ENCODE data around the gene NTHL1. TPM values are rescaled to one million over a fixed set of nuclear protein-coding genes. Genes with fewer than 3 reads are reported as not detected.

Gene NTHL1
- total RNA-seq, 1 donor from 2014 or later = 25.6 TPM

DNA sequence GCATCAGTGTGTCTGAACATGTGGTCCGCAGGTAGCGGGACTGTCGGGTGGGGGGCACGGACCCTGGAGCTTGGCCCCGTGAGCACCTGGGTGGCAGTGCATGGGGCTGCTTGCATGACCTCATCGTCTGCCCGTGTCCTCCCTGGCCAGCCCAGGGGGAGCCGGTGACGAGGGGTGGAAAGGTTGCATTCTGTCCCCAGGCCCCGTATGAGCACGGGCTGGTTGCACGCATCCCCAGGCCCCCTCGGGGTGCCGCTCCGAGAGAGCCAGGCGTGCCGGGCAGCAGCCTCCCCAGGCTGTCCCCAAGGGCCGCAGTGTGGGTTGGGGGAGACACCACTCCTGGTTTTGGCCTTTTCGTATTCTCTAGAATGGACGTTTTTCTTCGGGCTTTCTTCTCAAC lies 30.1 kb upstream of the NTHL1 start:
- Mint-ChIP-seq H3K4me1 (ENCODE audit: unreplicated experiment) (peaks cover 3% of the 10 kb centered on the region), H3K4me3 (ENCODE audit: unreplicated experiment) (no peak overlapping the region), H3K27me3 (ENCODE audit: unreplicated experiment) (peaks cover 3% of the 10 kb centered on the region), H3K36me3 (ENCODE audit: low read depth, unreplicated experiment) (peaks cover 27% of the 10 kb centered on the region), H3K27ac (ENCODE audit: unreplicated experiment) (no peak overlapping the region), H3K9me3 (ENCODE audit: unreplicated experiment) (no peaks in the 10 kb centered on the region)
- TF ChIP-seq, protein P1, sequence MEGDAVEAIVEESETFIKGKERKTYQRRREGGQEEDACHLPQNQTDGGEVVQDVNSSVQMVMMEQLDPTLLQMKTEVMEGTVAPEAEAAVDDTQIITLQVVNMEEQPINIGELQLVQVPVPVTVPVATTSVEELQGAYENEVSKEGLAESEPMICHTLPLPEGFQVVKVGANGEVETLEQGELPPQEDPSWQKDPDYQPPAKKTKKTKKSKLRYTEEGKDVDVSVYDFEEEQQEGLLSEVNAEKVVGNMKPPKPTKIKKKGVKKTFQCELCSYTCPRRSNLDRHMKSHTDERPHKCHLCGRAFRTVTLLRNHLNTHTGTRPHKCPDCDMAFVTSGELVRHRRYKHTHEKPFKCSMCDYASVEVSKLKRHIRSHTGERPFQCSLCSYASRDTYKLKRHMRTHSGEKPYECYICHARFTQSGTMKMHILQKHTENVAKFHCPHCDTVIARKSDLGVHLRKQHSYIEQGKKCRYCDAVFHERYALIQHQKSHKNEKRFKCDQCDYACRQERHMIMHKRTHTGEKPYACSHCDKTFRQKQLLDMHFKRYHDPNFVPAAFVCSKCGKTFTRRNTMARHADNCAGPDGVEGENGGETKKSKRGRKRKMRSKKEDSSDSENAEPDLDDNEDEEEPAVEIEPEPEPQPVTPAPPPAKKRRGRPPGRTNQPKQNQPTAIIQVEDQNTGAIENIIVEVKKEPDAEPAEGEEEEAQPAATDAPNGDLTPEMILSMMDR (IDR thresholded peaks at IDR 0.05; ENCODE audit: unreplicated experiment) = no peak
- DNase-seq (ENCODE audit: low spot score) = no peak

DNA sequence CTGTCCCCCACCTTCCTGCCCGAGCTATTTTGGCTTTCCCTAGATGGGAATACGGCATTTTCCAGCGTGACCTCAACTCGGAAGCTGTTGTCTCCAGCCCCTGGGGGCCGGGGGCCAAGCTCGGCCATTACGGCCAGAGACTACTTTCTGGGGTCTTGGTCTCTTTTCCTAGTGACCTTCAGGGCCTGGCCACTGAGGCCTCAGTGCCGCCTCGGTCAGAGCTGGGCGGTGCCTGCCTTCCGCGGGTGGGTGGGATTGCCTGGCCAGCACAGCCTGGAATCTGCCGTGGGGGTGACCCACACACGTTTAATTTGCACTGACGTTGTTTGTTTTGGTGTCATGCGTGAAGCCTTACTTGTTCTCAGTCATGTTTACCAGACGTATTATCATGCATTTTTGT lies 29.4 kb upstream of the NTHL1 start:
- Mint-ChIP-seq H3K9me3 (ENCODE audit: unreplicated experiment) (no peaks in the 10 kb centered on the region), H3K27ac (ENCODE audit: unreplicated experiment) (no peak overlapping the region), H3K4me3 (ENCODE audit: unreplicated experiment) (peak overlapping the region; percentile 47), H3K4me1 (ENCODE audit: unreplicated experiment) (no peaks in the 10 kb centered on the region), H3K36me3 (ENCODE audit: low read depth, unreplicated experiment) (peaks cover 22% of the 10 kb centered on the region), H3K27me3 (ENCODE audit: unreplicated experiment) (peaks cover 3% of the 10 kb centered on the region)
- no peak for DNase-seq (ENCODE audit: low spot score)
- TF ChIP-seq, protein P1 (IDR thresholded peaks at IDR 0.05; ENCODE audit: unreplicated experiment) = no peak

DNA sequence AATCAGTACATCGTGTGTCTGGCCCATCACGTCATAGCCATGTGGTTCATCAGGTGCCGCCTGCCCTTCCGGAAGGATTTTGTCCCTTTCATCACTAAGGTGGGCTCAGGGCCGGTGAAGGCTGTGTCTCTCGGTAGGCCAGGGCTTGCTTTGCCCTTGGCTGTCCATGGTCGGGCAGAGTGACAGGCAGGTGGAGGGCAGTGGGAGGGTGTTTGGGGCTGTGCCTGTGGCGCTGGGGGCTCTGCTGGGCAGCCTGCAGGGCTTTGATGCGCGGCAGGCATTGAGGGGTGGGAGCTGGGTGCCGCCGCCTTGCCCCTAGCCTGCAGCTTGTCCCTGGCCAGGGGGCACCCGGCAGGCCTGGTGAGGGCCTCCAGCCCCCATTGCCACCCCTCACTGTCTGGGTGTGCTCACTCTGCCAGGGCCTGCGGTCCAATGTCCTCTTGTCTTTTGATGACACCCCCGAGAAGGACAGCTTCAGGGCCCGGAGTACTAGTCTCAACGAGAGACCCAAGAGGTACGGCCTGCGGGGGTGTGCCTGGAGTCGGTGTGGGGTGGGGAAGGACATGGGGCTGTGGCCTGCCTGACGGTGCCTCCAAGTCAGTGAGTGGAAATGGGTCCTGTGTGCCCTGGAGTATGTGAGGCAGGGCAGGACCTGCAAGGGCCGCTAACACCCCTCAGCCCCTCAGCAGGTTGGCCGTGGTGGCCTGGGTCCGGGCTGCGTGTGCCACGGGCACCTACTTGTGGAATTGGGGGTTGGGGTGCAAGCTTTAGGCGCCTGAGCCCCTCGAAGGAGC lies 28.6 kb upstream of the NTHL1 start:
- Mint-ChIP-seq H3K4me1 (ENCODE audit: unreplicated experiment) (no peaks in the 10 kb centered on the region), H3K4me3 (ENCODE audit: unreplicated experiment) (no peak overlapping the region), H3K9me3 (ENCODE audit: unreplicated experiment) (no peaks in the 10 kb centered on the region), H3K27ac (ENCODE audit: unreplicated experiment) (no peak overlapping the region), H3K27me3 (ENCODE audit: unreplicated experiment) (peaks cover 4% of the 10 kb centered on the region), H3K36me3 (ENCODE audit: low read depth, unreplicated experiment) (peaks cover 22% of the 10 kb centered on the region)
- no peak for DNase-seq (ENCODE audit: low spot score)
- TF ChIP-seq, protein P1 (IDR thresholded peaks at IDR 0.05; ENCODE audit: unreplicated experiment) = no peak

DNA sequence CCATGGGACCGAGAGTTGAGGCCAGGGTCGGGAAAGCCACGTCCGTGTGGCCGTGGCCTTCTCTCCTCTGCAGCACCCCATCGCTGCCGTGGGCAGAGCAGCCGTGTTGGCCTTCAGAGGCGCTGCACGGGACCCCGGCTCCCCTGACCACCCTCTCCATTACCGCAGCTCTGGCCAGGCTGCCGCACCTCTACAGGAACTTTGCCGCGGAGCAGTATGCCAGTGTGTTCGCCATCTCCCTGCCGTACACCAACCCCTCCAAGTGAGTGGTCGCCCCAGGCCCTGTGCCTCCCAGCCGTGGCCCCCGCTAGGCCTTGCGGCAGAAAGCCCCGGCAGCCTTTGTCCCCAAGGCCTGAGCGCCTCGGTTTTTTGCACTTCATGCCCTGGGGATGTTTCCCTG lies 28.0 kb upstream of the NTHL1 start:
- Mint-ChIP-seq H3K27me3 (ENCODE audit: unreplicated experiment) (peaks cover 4% of the 10 kb centered on the region), H3K36me3 (ENCODE audit: low read depth, unreplicated experiment) (peaks cover 22% of the 10 kb centered on the region), H3K9me3 (ENCODE audit: unreplicated experiment) (no peaks in the 10 kb centered on the region), H3K27ac (ENCODE audit: unreplicated experiment) (no peak overlapping the region), H3K4me3 (ENCODE audit: unreplicated experiment) (no peak overlapping the region), H3K4me1 (ENCODE audit: unreplicated experiment) (no peaks in the 10 kb centered on the region)
- TF ChIP-seq, protein P1 (IDR thresholded peaks at IDR 0.05; ENCODE audit: unreplicated experiment) = no peak
- no peak for DNase-seq (ENCODE audit: low spot score)

DNA sequence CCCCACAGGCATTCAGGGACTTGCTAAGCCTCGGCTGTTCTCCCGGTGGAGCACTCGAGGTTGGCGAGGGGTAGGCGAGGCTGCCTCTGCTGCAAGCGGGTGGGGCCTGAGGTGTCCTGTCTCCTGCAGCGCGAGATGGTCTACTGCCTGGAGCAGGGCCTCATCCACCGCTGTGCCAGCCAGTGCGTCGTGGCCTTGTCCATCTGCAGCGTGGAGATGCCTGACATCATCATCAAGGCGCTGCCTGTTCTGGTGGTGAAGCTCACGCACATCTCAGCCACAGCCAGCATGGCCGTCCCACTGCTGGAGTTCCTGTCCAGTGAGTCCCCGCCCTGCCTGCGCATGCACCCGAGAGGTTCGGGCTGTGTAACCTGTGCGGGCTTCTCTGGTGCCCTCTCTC lies 26.4 kb upstream of the NTHL1 start:
- no peak overlapping the region for H3K4me3 Mint-ChIP-seq (ENCODE audit: unreplicated experiment)
- H3K27ac Mint-ChIP-seq (ENCODE audit: unreplicated experiment) = no peak overlapping the region
- peaks cover 4% of the 10 kb centered on the region for H3K27me3 Mint-ChIP-seq (ENCODE audit: unreplicated experiment)

More for the DNA sequence above, 26.4 kb upstream of the NTHL1 start:
- Mint-ChIP-seq H3K36me3 (ENCODE audit: low read depth, unreplicated experiment) (peaks cover 27% of the 10 kb centered on the region), H3K9me3 (ENCODE audit: unreplicated experiment) (no peaks in the 10 kb centered on the region), H3K4me1 (ENCODE audit: unreplicated experiment) (no peaks in the 10 kb centered on the region)
- no peak for DNase-seq (ENCODE audit: low spot score)
- TF ChIP-seq, protein P1 (IDR thresholded peaks at IDR 0.05; ENCODE audit: unreplicated experiment) = no peak
